MCF 10A (cell line): Measurements from ENCODE around the gene SLC52A1. TPM values are rescaled to one million over a fixed set of nuclear protein-coding genes. Genes with fewer than 3 reads are reported as not detected.
"Not testable (repeated sequence)": the region's sequence is repeated elsewhere in the genome, so short reads cannot be mapped to it uniquely, and the experiment has no call there.

Experiments used
- Bru-seq: library from RNA; stranded (reverse); fragments of 400-500 nt; gene quantifications from one replicate; lab custom pipeline; 2021; lab: Mats Ljungman, UMichigan
- BruChase-seq, 2 experiments: library from RNA; stranded (reverse); fragments of 400-500 nt; gene quantifications; one replicate each; lab custom pipeline; 2021; lab: Mats Ljungman, UMichigan
- BruUV-seq: library from RNA; stranded (reverse); fragments of 400-500 nt; replicated peaks from 2 replicates; lab custom pipeline; 2021; lab: Mats Ljungman, UMichigan
- CTCF ChIA-PET: fragments of 300-600 bp; sonication (Branson Sonifier 250); formaldehyde crosslinking; extraction: SDS; loops from one replicate; lab custom pipeline; 2021; ENCODE audit warnings: antibody characterized with exemption, inconsistent platforms; lab: Yijun Ruan, JAX
- POLR2A ChIA-PET: fragments of 300-600, 350-650 bp; sonication (Branson Sonifier 250); formaldehyde crosslinking; extraction: SDS; loops from one replicate; lab custom pipeline; 2020; ENCODE audit warnings: antibody characterized with exemption, inconsistent platforms; lab: Yijun Ruan, JAX
- DNase-seq: peaks from one replicate; pipeline ENCODE4 v3.0.0-alpha.2; 2018; ENCODE audit not compliant: unreplicated experiment
- H3K27ac Mint-ChIP-seq: one replicate; pipeline ENCODE4 v1.8.0; 2022; ENCODE audit warnings: mild to moderate bottlenecking, low read depth, mixed read lengths; ENCODE audit not compliant: unreplicated experiment
- H3K27me3 Mint-ChIP-seq: one replicate; pipeline ENCODE4 v1.8.0; 2022; ENCODE audit warnings: mixed read lengths; ENCODE audit not compliant: insufficient read depth, unreplicated experiment
- H3K36me3 Mint-ChIP-seq: one replicate; pipeline ENCODE4 v1.8.0; 2022; ENCODE audit warnings: mild to moderate bottlenecking, moderate library complexity, mixed read lengths; ENCODE audit not compliant: insufficient read depth, unreplicated experiment
- H3K4me1 Mint-ChIP-seq: one replicate; pipeline ENCODE4 v1.8.0; 2022; ENCODE audit warnings: mixed read lengths; ENCODE audit not compliant: insufficient read depth, unreplicated experiment
- H3K4me3 Mint-ChIP-seq: one replicate; pipeline ENCODE4 v1.8.0; 2022; ENCODE audit warnings: mild to moderate bottlenecking, moderate library complexity, mixed read lengths; ENCODE audit not compliant: unreplicated experiment
- H3K9me3 Mint-ChIP-seq: one replicate; pipeline ENCODE4 v1.8.0; 2022; ENCODE audit warnings: mixed read lengths; ENCODE audit not compliant: unreplicated experiment
- CTCF ChIP-seq: fragments of 200-600 bp; IDR thresholded peaks from one replicate; pipeline ENCODE4 v1.8.0; 2022; ENCODE audit warnings: antibody characterized with exemption, mild to moderate bottlenecking; ENCODE audit not compliant: unreplicated experiment
- intact Hi-C: fragments of 100-400 bp; cut with micrococcal nuclease; formaldehyde crosslinking; loops from 2 replicates; pipeline ENCODE4 v1.14.1; 2022
- long read RNA-seq: library from polyadenylated mRNA; stranded (forward); transcript quantifications from one replicate; pipeline ENCODE4 v2.0.0, GENCODE V29; 2022
- total RNA-seq: library from RNA; stranded (reverse); gene quantifications from 2 replicates; pipeline ENCODE4 v1.2.3, GENCODE V29; 2022

Gene SLC52A1
- total RNA-seq (not detected in 2 replicates), Bru-seq, nascent RNA (percentile 10 among the genes with signal in this experiment), BruChase-seq, experiment 1, labeled RNA remaining after a 6-hour chase (not detected), BruChase-seq, experiment 2, labeled RNA remaining after a 2-hour chase (not detected)
- long read RNA-seq, partial matches to known transcripts = 1 of 1 reads
- long read RNA-seq, other reads (novel, unspliced or antisense) = 0 of 1 reads

- no TSS peak for BruUV-seq
- ChIA-PET CTCF (interaction anchor here (0.5 to 3.0 kb wide), 4 partner anchors 14 to 141 kb away, joined by 3 to 14 read pairs (median 5); no protein-coding TSS in a partner anchor), POLR2A (interaction anchor here (0.6 to 1.5 kb wide), 4 partner anchors 9 to 384 kb away, joined by 3 to 5 read pairs (median 4); partner anchors contain the start of gene NUP88)
- TF ChIP-seq CTCF = no peak
- Mint-ChIP-seq H3K27ac (no peak within 1 kb of the TSS), H3K27me3 (no peaks in the 10 kb centered on the region), H3K36me3 (peaks cover 6% of the 10 kb centered on the region), H3K9me3 (no peaks in the 10 kb centered on the region), H3K4me1 (peaks cover 5% of the 10 kb centered on the region), H3K4me3 (no peak within 1 kb of the TSS)
- no peak for DNase-seq
- intact Hi-C loops = loop anchor here (5.0 kb wide), 1 partner anchor 202 kb away; no protein-coding TSS in a partner anchor
Observed at GRCh38 chr17:5035315-5035714, at the start of gene SLC52A1. Gene SLC52A1 (minus strand): TSS chr17:5035426. CDS start chr17:5034606, 820 bp downstream.

- POLR2A ChIA-PET = no interaction called here
Observed at GRCh38 chr17:5080591-5080990, 45.4 kb upstream of the SLC52A1 start.

GRCh38 chr17:5078106-5079028 lies 43.1 kb upstream of the SLC52A1 start, which contains the start of gene ZFP3:
Gene ZFP3 (plus strand): TSS chr17:5078467. CDS start chr17:5091505, 13,038 bp downstream.
- no peak for DNase-seq
- POLR2A ChIA-PET = no interaction called here
- CTCF ChIA-PET = interaction anchor here (0.6 kb wide), 2 partner anchors 165 to 655 kb away, joined by 4 read pairs; no protein-coding TSS in a partner anchor
- no TSS peak for BruUV-seq
- H3K36me3 Mint-ChIP-seq = peaks cover 6% of the 10 kb centered on the region
- H3K4me3 Mint-ChIP-seq = no peak within 1 kb of the TSS
- intact Hi-C loops = no loop called here
- no peak for TF ChIP-seq CTCF
- no peak within 1 kb of the TSS for H3K27ac Mint-ChIP-seq
- H3K4me1 Mint-ChIP-seq = no peaks in the 10 kb centered on the region
- H3K9me3 Mint-ChIP-seq = peaks cover 8% of the 10 kb centered on the region
- no peaks in the 10 kb centered on the region for H3K27me3 Mint-ChIP-seq

More at GRCh38 chr17:5080591-5080990, 45.4 kb upstream of the SLC52A1 start:
- CTCF ChIA-PET = no interaction called here
- Mint-ChIP-seq H3K36me3 (peaks cover 6% of the 10 kb centered on the region), H3K9me3 (peaks cover 8% of the 10 kb centered on the region), H3K27me3 (no peaks in the 10 kb centered on the region), H3K4me3 (no peak overlapping the region), H3K4me1 (no peaks in the 10 kb centered on the region), H3K27ac (no peak overlapping the region)
- no TSS peak for BruUV-seq
- DNase-seq = no peak
- no peak for TF ChIP-seq CTCF
- intact Hi-C loops = no loop called here

- BruUV-seq = no TSS peak
- Mint-ChIP-seq H3K4me1 (no peaks in the 10 kb centered on the region), H3K9me3 (peaks cover 8% of the 10 kb centered on the region), H3K36me3 (peaks cover 6% of the 10 kb centered on the region), H3K4me3 (no peak overlapping the region), H3K27ac (no peak overlapping the region), H3K27me3 (no peaks in the 10 kb centered on the region)
- TF ChIP-seq CTCF = no peak
- POLR2A ChIA-PET = no interaction called here
- no peak for DNase-seq
- CTCF ChIA-PET = no interaction called here
- intact Hi-C loops = no loop called here
Observed at GRCh38 chr17:5077781-5078105, 42.5 kb upstream of the SLC52A1 start.

- H3K27ac Mint-ChIP-seq, CTCF ChIA-PET, BruUV-seq, POLR2A ChIA-PET, H3K4me1 Mint-ChIP-seq, H3K4me3 Mint-ChIP-seq, H3K9me3 Mint-ChIP-seq, H3K27me3 Mint-ChIP-seq, H3K36me3 Mint-ChIP-seq, intact Hi-C loops, DNase-seq: not testable (repeated sequence)
Observed at GRCh38 chr17:5077275-5077674, 42.0 kb upstream of the SLC52A1 start.
